MM.1S (cell line): Measurements from ENCODE around the gene ZNF618.

Source experiments
- CTCF ChIP-seq: fragments of 300-600 bp; sonication (generic); IDR thresholded peaks from 2 replicates; pipeline ENCODE4 v1.5.1; 2016; ENCODE audit warnings: antibody characterized with exemption, low read length, mixed read lengths
- EZH2 ChIP-seq: fragments of 300-600 bp; sonication (generic); optimal IDR thresholded peaks from 2 replicates; pipeline ENCODE3; 2017; ENCODE audit warnings: low read depth, mild to moderate bottlenecking, antibody characterized with exemption, low read length, mixed read lengths

DNA sequence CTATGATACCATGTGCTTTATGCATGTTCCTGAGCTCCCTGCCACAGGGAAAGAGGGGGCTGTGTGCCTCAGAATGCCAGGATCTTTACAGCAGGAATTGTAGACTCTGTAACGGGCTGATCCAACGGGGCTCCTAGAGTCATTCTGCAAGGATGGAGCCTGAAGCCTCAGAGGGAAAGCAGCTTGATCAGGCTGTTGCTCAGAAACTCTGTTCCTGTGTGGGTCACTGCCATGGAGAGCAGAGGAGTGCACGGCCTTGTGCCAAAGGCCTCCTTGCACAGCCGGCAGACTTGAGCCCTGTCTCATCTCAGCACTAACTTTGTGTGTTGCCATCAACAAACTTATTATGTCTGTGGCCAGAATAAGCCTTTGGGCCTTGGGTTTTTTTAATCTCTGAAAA is 150.2 kb downstream of the ZNF618 start:
- TF ChIP-seq CTCF: no peak
- no peak for TF ChIP-seq EZH2
